Esophagus muscularis mucosa (tissue), 4 donors: Measurements from ENCODE around the gene SLC37A1.

Experiments used
- EP300 ChIP-seq: sonication (generic); formaldehyde crosslinking; IDR thresholded peaks from one replicate; pipeline ENCODE4 v1.6.1; 2017; ENCODE audit warnings: antibody characterized with exemption
- POLR2A ChIP-seq: fragments of 450-650 bp; IDR thresholded peaks from one replicate; pipeline ENCODE4 v1.6.1; 2017; ENCODE audit warnings: antibody characterized with exemption, moderate library complexity, mild to moderate bottlenecking, low read depth
- POLR2AphosphoS5 ChIP-seq, 2 donors: sonication (generic); formaldehyde crosslinking; IDR thresholded peaks; one replicate each; pipeline ENCODE4 v1.6.1; 2017; ENCODE audit warnings: antibody characterized with exemption in 2 of 2
- TF ChIP-seq, protein P1 (sequence below), 3 experiments: fragments of 200-600 bp in 2 of 3; fragments of 450-650 bp in 1 of 3; sonication (generic) in 2 of 3; IDR thresholded peaks; one replicate each; pipeline ENCODE4 v1.5.1; 2017 to 2019; ENCODE audit warnings: antibody characterized with exemption in 3 of 3, mild to moderate bottlenecking in 2 of 3, moderate library complexity in 1 of 3

GRCh38 chr21:42467140-42467983, 46.3 kb upstream of the SLC37A1 start:
- TF ChIP-seq, protein P1, sequence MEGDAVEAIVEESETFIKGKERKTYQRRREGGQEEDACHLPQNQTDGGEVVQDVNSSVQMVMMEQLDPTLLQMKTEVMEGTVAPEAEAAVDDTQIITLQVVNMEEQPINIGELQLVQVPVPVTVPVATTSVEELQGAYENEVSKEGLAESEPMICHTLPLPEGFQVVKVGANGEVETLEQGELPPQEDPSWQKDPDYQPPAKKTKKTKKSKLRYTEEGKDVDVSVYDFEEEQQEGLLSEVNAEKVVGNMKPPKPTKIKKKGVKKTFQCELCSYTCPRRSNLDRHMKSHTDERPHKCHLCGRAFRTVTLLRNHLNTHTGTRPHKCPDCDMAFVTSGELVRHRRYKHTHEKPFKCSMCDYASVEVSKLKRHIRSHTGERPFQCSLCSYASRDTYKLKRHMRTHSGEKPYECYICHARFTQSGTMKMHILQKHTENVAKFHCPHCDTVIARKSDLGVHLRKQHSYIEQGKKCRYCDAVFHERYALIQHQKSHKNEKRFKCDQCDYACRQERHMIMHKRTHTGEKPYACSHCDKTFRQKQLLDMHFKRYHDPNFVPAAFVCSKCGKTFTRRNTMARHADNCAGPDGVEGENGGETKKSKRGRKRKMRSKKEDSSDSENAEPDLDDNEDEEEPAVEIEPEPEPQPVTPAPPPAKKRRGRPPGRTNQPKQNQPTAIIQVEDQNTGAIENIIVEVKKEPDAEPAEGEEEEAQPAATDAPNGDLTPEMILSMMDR (IDR thresholded peaks at IDR 0.05): peak; percentile 28 to 48 (median 45)
- no peak for TF ChIP-seq EP300
- no peak for TF ChIP-seq POLR2A
- no peak for TF ChIP-seq POLR2AphosphoS5 (IDR thresholded peaks at IDR 0.05)
